HG02840 (cell line): ENCODE data around the gene CCDC89.

Experiments
- ATAC-seq: cut with Tn5 transposase; IDR thresholded peaks from one replicate; pipeline ENCODE4 v1.9.1; 2021; ENCODE audit warnings: mild to moderate bottlenecking, moderate library complexity, moderate number of reproducible peaks; ENCODE audit not compliant: unreplicated experiment, low FRiP score

The CCDC89 gene

GRCh38 chr11:85685820-85686459, at the start of gene CCDC89:
Gene CCDC89 (minus strand): TSS chr11:85686195. CDS start chr11:85686130, 65 bp downstream.
- no peak for ATAC-seq

GRCh38 chr11:85732965-85733364, 47.0 kb upstream of the CCDC89 start:
- ATAC-seq: peak; percentile 70

GRCh38 chr11:85726381-85726780, 40.4 kb upstream of the CCDC89 start:
- no peak for ATAC-seq

GRCh38 chr11:85725510-85726258, 39.7 kb upstream of the CCDC89 start:
- ATAC-seq: no peak

- no peak for ATAC-seq
Observed at GRCh38 chr11:85724748-85725465, 38.9 kb upstream of the CCDC89 start.

- ATAC-seq: no peak
Observed at GRCh38 chr11:85723088-85723487, 37.1 kb upstream of the CCDC89 start.

GRCh38 chr11:85721191-85721590, 35.2 kb upstream of the CCDC89 start:
- ATAC-seq: no peak

GRCh38 chr11:85718991-85719807, 33.2 kb upstream of the CCDC89 start:
- ATAC-seq: no peak

GRCh38 chr11:85718126-85718943, 32.3 kb upstream of the CCDC89 start:
- ATAC-seq: no peak

- ATAC-seq: no peak
Observed at GRCh38 chr11:85717429-85717828, 31.4 kb upstream of the CCDC89 start.

- ATAC-seq: no peak
Observed at GRCh38 chr11:85712953-85713352, 27.0 kb upstream of the CCDC89 start.

- ATAC-seq: no peak
Observed at GRCh38 chr11:85710917-85711316, 24.9 kb upstream of the CCDC89 start.

GRCh38 chr11:85709941-85710702, 24.1 kb upstream of the CCDC89 start:
- ATAC-seq: no peak

- no peak for ATAC-seq
Observed at GRCh38 chr11:85705800-85706199, 19.8 kb upstream of the CCDC89 start.

GRCh38 chr11:85704967-85705366, 19.0 kb upstream of the CCDC89 start:
- ATAC-seq: no peak

- peak; percentile 84 for ATAC-seq
Observed at GRCh38 chr11:85699957-85700741, 14.2 kb upstream of the CCDC89 start.

GRCh38 chr11:85698195-85698594, 12.2 kb upstream of the CCDC89 start:
- no peak for ATAC-seq

GRCh38 chr11:85697747-85698146, 11.8 kb upstream of the CCDC89 start:
- no peak for ATAC-seq
